MCF 10A (cell line): Measurements from ENCODE around the gene AP5S1. TPM values are rescaled to one million over a fixed set of nuclear protein-coding genes. Genes with fewer than 3 reads are reported as not detected.
"Not testable (repeated sequence)": the region's sequence is repeated elsewhere in the genome, so short reads cannot be mapped to it uniquely, and the experiment has no call there.

Experiments
- BruUV-seq: library from RNA; stranded (reverse); fragments of 400-500 nt; replicated peaks from 2 replicates; lab custom pipeline; 2021; lab: Mats Ljungman, UMichigan
- CTCF ChIA-PET: fragments of 300-600 bp; sonication (Branson Sonifier 250); formaldehyde crosslinking; extraction: SDS; loops from one replicate; lab custom pipeline; 2021; ENCODE audit warnings: antibody characterized with exemption, inconsistent platforms; lab: Yijun Ruan, JAX
- POLR2A ChIA-PET: fragments of 300-600, 350-650 bp; sonication (Branson Sonifier 250); formaldehyde crosslinking; extraction: SDS; loops from one replicate; lab custom pipeline; 2020; ENCODE audit warnings: antibody characterized with exemption, inconsistent platforms; lab: Yijun Ruan, JAX
- DNase-seq: peaks from one replicate; pipeline ENCODE4 v3.0.0-alpha.2; 2018; ENCODE audit not compliant: unreplicated experiment
- H3K27ac Mint-ChIP-seq: one replicate; pipeline ENCODE4 v1.8.0; 2022; ENCODE audit warnings: mild to moderate bottlenecking, low read depth, mixed read lengths; ENCODE audit not compliant: unreplicated experiment
- H3K27me3 Mint-ChIP-seq: one replicate; pipeline ENCODE4 v1.8.0; 2022; ENCODE audit warnings: mixed read lengths; ENCODE audit not compliant: insufficient read depth, unreplicated experiment
- H3K36me3 Mint-ChIP-seq: one replicate; pipeline ENCODE4 v1.8.0; 2022; ENCODE audit warnings: mild to moderate bottlenecking, moderate library complexity, mixed read lengths; ENCODE audit not compliant: insufficient read depth, unreplicated experiment
- H3K4me1 Mint-ChIP-seq: one replicate; pipeline ENCODE4 v1.8.0; 2022; ENCODE audit warnings: mixed read lengths; ENCODE audit not compliant: insufficient read depth, unreplicated experiment
- H3K4me3 Mint-ChIP-seq: one replicate; pipeline ENCODE4 v1.8.0; 2022; ENCODE audit warnings: mild to moderate bottlenecking, moderate library complexity, mixed read lengths; ENCODE audit not compliant: unreplicated experiment
- H3K9me3 Mint-ChIP-seq: one replicate; pipeline ENCODE4 v1.8.0; 2022; ENCODE audit warnings: mixed read lengths; ENCODE audit not compliant: unreplicated experiment
- CTCF ChIP-seq: fragments of 200-600 bp; IDR thresholded peaks from one replicate; pipeline ENCODE4 v1.8.0; 2022; ENCODE audit warnings: antibody characterized with exemption, mild to moderate bottlenecking; ENCODE audit not compliant: unreplicated experiment
- intact Hi-C: fragments of 100-400 bp; cut with micrococcal nuclease; formaldehyde crosslinking; loops from 2 replicates; pipeline ENCODE4 v1.14.1; 2022
- total RNA-seq: library from RNA; stranded (reverse); gene quantifications from 2 replicates; pipeline ENCODE4 v1.2.3, GENCODE V29; 2022

AP5S1 gene
- total RNA-seq, 1 experiment from 2014 or later: 19.2 TPM

- POLR2A ChIA-PET: interaction anchor here (1.1 kb wide), 1 partner anchor 55 kb away, joined by 3 read pairs; the partner anchor contains the start of gene SPEF1
- peaks cover 7% of the 10 kb centered on the region for H3K36me3 Mint-ChIP-seq
- H3K4me3 Mint-ChIP-seq: no peak overlapping the region
- no peak for DNase-seq
- no peak overlapping the region for H3K27ac Mint-ChIP-seq
- BruUV-seq: no TSS peak
- no peak for TF ChIP-seq CTCF
- no peaks in the 10 kb centered on the region for H3K9me3 Mint-ChIP-seq
- intact Hi-C loops: no loop called here
- H3K4me1 Mint-ChIP-seq: no peaks in the 10 kb centered on the region
- CTCF ChIA-PET: interaction anchor here (0.6 to 1.2 kb wide), 7 partner anchors 12 to 1696 kb away, joined by 3 to 4 read pairs (median 3); partner anchors contain the start of gene AP5S1
- no peaks in the 10 kb centered on the region for H3K27me3 Mint-ChIP-seq
These were observed 15.8 kb downstream of the AP5S1 start for GRCh38 chr20:3836132-3836531.

GRCh38 chr20:3839328-3839727, 19.0 kb downstream of the AP5S1 start:
- POLR2A ChIA-PET: interaction anchor here (1.0 to 1.6 kb wide), 3 partner anchors 8 to 27 kb away, joined by 3 to 6 read pairs (median 4); partner anchors contain the start of genes AP5S1 and MAVS
- H3K27me3 Mint-ChIP-seq: no peaks in the 10 kb centered on the region

GRCh38 chr20:3840201-3840600, 19.9 kb downstream of the AP5S1 start:
- CTCF ChIA-PET: interaction anchor here (0.6 to 1.1 kb wide), 3 partner anchors 14 to 16 kb away, joined by 3 read pairs; no protein-coding TSS in a partner anchor
- DNase-seq: peak; percentile 73
- H3K4me3 Mint-ChIP-seq: not testable (repeated sequence)

More at GRCh38 chr20:3839328-3839727, 19.0 kb downstream of the AP5S1 start:
- Mint-ChIP-seq H3K27ac (no peak overlapping the region), H3K9me3 (no peaks in the 10 kb centered on the region), H3K4me3 (no peak overlapping the region), H3K4me1 (no peaks in the 10 kb centered on the region), H3K36me3 (no peaks in the 10 kb centered on the region)
- BruUV-seq: no TSS peak
- no peak for DNase-seq
- no peak for TF ChIP-seq CTCF
- CTCF ChIA-PET: interaction anchor here (0.6 to 1.1 kb wide), 3 partner anchors 15 to 25 kb away, joined by 3 read pairs; no protein-coding TSS in a partner anchor
- intact Hi-C loops: no loop called here

GRCh38 chr20:3842348-3842930, 22.1 kb downstream of the AP5S1 start:
- DNase-seq: no peak
- no peaks in the 10 kb centered on the region for H3K9me3 Mint-ChIP-seq
- TF ChIP-seq CTCF: no peak
- H3K36me3 Mint-ChIP-seq: no peaks in the 10 kb centered on the region
- intact Hi-C loops: no loop called here
- no peak overlapping the region for H3K27ac Mint-ChIP-seq
- H3K4me3 Mint-ChIP-seq: no peak overlapping the region
- H3K27me3 Mint-ChIP-seq: no peaks in the 10 kb centered on the region
- CTCF ChIA-PET: interaction anchor here (1.1 to 2.1 kb wide), 3 partner anchors 14 to 22 kb away, joined by 3 to 5 read pairs (median 3); partner anchors contain the start of gene AP5S1
- POLR2A ChIA-PET: interaction anchor here (0.6 to 4.5 kb wide), 3 partner anchors 9 to 36 kb away, joined by 3 to 64 read pairs (median 3); partner anchors contain the start of gene AP5S1
- BruUV-seq: no TSS peak
- H3K4me1 Mint-ChIP-seq: peaks cover 5% of the 10 kb centered on the region

More at GRCh38 chr20:3840201-3840600, 19.9 kb downstream of the AP5S1 start:
- H3K27ac Mint-ChIP-seq, H3K4me1 Mint-ChIP-seq, intact Hi-C loops, H3K9me3 Mint-ChIP-seq, H3K36me3 Mint-ChIP-seq, H3K27me3 Mint-ChIP-seq, BruUV-seq: not testable (repeated sequence)
- POLR2A ChIA-PET: interaction anchor here (0.6 to 1.6 kb wide), 3 partner anchors 19 to 81 kb away, joined by 3 to 6 read pairs (median 4); partner anchors contain the start of gene AP5S1
